HUES48 (cell line): Measurements from ENCODE around the gene AHNAK2.

Experiments
- H3K27ac ChIP-seq: one replicate; pipeline ENCODE4 v1.7.0; 2013; ENCODE audit warnings: low read depth, low read length, inconsistent platforms
- H3K27me3 ChIP-seq: 2 replicates; pipeline ENCODE4 v1.6.1; 2013; ENCODE audit warnings: mild to moderate bottlenecking, low read length; ENCODE audit not compliant: control insufficient read depth, insufficient read depth
- H3K36me3 ChIP-seq: 2 replicates; pipeline ENCODE4 v1.6.1; 2013; ENCODE audit warnings: low read length; ENCODE audit not compliant: control insufficient read depth, insufficient read depth
- H3K4me1 ChIP-seq: 2 replicates; pipeline ENCODE4 v1.6.1; 2013; ENCODE audit warnings: mild to moderate bottlenecking, low read length; ENCODE audit not compliant: control insufficient read depth, insufficient read depth
- H3K4me3 ChIP-seq: 2 replicates; pipeline ENCODE4 v1.5.1; 2013; ENCODE audit warnings: mild to moderate bottlenecking, low read depth, low read length
- H3K9ac ChIP-seq: 2 replicates; pipeline ENCODE4 v1.6.1; 2013; ENCODE audit warnings: mild to moderate bottlenecking, low read depth, low read length, moderate library complexity
- H3K9me3 ChIP-seq: 2 replicates; pipeline ENCODE4 v1.6.1; 2013; ENCODE audit warnings: low read length; ENCODE audit not compliant: control insufficient read depth, insufficient read depth

AHNAK2 gene

GRCh38 chr14:104898195-104898558 lies 80.0 kb downstream of the AHNAK2 start:
- no peaks in the 10 kb centered on the region for H3K4me1 ChIP-seq
- H3K4me3 ChIP-seq, result no peak overlapping the region
- no peak overlapping the region for H3K27ac ChIP-seq
- 0 out of 2 replicates have a peak, but pooled peaks cover under 1% of the 10 kb centered on the region for H3K27me3 ChIP-seq
- no peak overlapping the region for H3K9ac ChIP-seq
- peaks cover 5% of the 10 kb centered on the region; the same call in 1 of the 2 replicates for H3K36me3 ChIP-seq
- H3K9me3 ChIP-seq, result no peaks in the 10 kb centered on the region

GRCh38 chr14:104897330-104898194 lies 80.6 kb downstream of the AHNAK2 start:
- no peaks in the 10 kb centered on the region for H3K9me3 ChIP-seq

GRCh38 chr14:104895786-104896661 lies 82.2 kb downstream of the AHNAK2 start:
- Histone ChIP-seq H3K4me1 (no peaks in the 10 kb centered on the region), H3K27ac (no peak overlapping the region)

More at GRCh38 chr14:104897330-104898194, 80.6 kb downstream of the AHNAK2 start:
- Histone ChIP-seq H3K36me3 (peaks cover 5% of the 10 kb centered on the region; the same call in 1 of the 2 replicates), H3K27me3 (no peaks in the 10 kb centered on the region), H3K27ac (no peak overlapping the region), H3K4me3 (no peak overlapping the region), H3K4me1 (no peaks in the 10 kb centered on the region), H3K9ac (no peak overlapping the region)

GRCh38 chr14:104895207-104895785 lies 82.9 kb downstream of the AHNAK2 start:
- Histone ChIP-seq H3K36me3 (peaks cover 5% of the 10 kb centered on the region; the same call in 1 of the 2 replicates), H3K4me1 (no peaks in the 10 kb centered on the region), H3K9ac (no peak overlapping the region), H3K9me3 (no peaks in the 10 kb centered on the region), H3K4me3 (no peak overlapping the region), H3K27me3 (no peaks in the 10 kb centered on the region), H3K27ac (no peak overlapping the region)

More at GRCh38 chr14:104895786-104896661, 82.2 kb downstream of the AHNAK2 start:
- Histone ChIP-seq H3K9me3 (no peaks in the 10 kb centered on the region), H3K4me3 (no peak overlapping the region), H3K36me3 (peaks cover 5% of the 10 kb centered on the region; the same call in 1 of the 2 replicates), H3K27me3 (no peaks in the 10 kb centered on the region), H3K9ac (no peak overlapping the region)

GRCh38 chr14:104894331-104895206 lies 83.6 kb downstream of the AHNAK2 start:
- no peak overlapping the region for H3K9ac ChIP-seq
- H3K27me3 ChIP-seq, result no peaks in the 10 kb centered on the region
- no peak overlapping the region for H3K4me3 ChIP-seq
- no peaks in the 10 kb centered on the region for H3K4me1 ChIP-seq
- no peaks in the 10 kb centered on the region for H3K9me3 ChIP-seq
- peaks cover 5% of the 10 kb centered on the region; the same call in 1 of the 2 replicates for H3K36me3 ChIP-seq
- H3K27ac ChIP-seq, result no peak overlapping the region

- Histone ChIP-seq H3K9ac (no peak overlapping the region), H3K27ac (no peak overlapping the region), H3K27me3 (no peaks in the 10 kb centered on the region), H3K4me1 (no peaks in the 10 kb centered on the region), H3K36me3 (peaks cover 5% of the 10 kb centered on the region; the same call in 1 of the 2 replicates), H3K4me3 (no peak overlapping the region), H3K9me3 (no peaks in the 10 kb centered on the region)
Measured at GRCh38 chr14:104893435-104894207, 84.6 kb downstream of the AHNAK2 start.

- Histone ChIP-seq H3K9me3 (no peaks in the 10 kb centered on the region), H3K4me3 (no peak overlapping the region), H3K27me3 (no peaks in the 10 kb centered on the region), H3K9ac (no peak overlapping the region), H3K4me1 (no peaks in the 10 kb centered on the region), H3K36me3 (peaks cover 8% of the 10 kb centered on the region; the same call in 1 of the 2 replicates), H3K27ac (no peak overlapping the region)
Measured at GRCh38 chr14:104892531-104893434, 85.4 kb downstream of the AHNAK2 start.

GRCh38 chr14:104891664-104892530 lies 86.3 kb downstream of the AHNAK2 start:
- Histone ChIP-seq H3K9ac (no peak overlapping the region), H3K9me3 (no peaks in the 10 kb centered on the region), H3K27me3 (no peaks in the 10 kb centered on the region), H3K27ac (no peak overlapping the region), H3K4me3 (no peak overlapping the region), H3K36me3 (peaks cover 11% of the 10 kb centered on the region; the same call in 1 of the 2 replicates), H3K4me1 (no peaks in the 10 kb centered on the region)
